Measurements from ENCODE around the gene DNTT. TPM values are rescaled to one million over a fixed set of nuclear protein-coding genes. Genes with fewer than 3 reads are reported as not detected.
A peak's percentile ranks its signal among the peaks of the same experiment; 100 is the strongest.

The DNTT gene
- total RNA-seq, 1 donor from 2014 or later: not detected

DNA sequence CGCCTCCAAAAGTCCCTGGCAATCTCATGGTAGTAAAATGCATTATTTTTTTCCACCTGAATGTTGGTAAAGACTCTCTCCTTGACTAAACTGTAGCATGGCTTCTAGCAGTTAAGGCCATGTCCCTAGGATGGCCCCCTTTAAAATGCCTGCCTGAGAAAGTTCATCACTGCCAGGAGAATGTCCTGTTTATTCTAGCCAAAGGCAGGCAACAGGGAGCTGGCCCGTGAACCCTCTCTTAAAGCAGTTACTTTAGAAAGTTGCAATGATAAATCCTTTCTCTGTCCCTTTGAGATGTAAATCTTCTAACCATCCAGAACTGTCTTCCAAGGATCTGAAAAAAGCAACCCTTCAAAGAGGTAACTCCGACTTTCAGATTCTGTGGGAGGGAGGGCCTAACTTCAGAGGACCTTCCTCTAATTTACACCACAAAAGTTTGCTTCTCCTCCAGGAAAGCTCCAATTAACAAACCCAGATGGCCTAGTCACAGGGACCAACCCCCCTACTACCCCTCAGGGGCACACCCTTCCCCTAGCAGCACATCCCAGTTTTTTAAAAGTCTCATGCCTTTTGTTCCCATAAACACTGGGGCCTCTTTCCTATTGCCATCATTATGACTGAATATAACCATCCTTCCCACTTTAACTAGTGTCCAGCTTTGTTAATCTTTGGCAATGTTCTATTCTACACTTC is 5.5 kb downstream of the DNTT start:
- no peak for DNase-seq (ENCODE audit: low spot score)

DNA sequence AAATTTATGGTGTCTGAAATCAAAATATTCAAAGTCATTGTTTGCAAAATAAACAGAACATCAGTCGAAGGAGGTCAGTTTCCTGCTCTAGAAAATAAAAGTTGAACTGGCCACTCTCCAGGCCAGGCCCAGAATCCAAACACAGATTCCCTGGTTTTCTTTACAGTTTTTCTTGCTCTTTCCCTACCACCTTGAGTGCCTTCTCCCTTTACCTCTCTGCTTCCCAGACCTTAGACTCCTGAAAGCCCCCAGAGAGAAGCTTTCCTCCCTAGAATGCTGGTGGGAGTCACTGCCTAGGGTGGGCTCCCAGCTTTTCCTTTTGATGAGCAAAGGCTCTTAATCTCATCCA is 6.1 kb downstream of the DNTT start:
- no peak for DNase-seq (ENCODE audit: low spot score)

DNA sequence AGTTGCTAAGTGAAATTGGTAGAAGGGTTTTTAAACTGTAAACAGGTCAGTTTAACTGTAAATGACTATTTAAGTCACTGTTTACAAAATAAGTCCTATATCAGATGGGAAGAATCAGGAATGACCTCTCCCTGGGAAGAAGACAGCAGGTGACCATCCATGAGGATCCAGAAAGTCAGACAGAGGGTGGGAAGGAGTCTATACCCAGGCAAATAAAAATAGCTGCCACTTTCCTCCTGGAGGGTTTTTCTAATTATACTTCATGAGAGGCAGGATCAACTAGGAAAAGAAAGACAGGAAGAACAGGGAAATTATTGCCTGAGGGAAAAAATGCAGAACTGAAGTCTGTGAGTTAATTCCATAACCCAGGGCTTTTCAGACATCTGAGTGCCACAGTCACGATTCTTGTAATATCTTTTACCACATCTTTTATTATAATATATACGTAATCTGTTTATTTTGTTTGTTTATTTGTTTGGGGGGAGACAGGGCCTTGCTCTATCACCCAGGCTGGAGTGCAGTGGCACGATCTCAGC is 7.0 kb downstream of the DNTT start:
- no peak for DNase-seq (ENCODE audit: low spot score)

DNA sequence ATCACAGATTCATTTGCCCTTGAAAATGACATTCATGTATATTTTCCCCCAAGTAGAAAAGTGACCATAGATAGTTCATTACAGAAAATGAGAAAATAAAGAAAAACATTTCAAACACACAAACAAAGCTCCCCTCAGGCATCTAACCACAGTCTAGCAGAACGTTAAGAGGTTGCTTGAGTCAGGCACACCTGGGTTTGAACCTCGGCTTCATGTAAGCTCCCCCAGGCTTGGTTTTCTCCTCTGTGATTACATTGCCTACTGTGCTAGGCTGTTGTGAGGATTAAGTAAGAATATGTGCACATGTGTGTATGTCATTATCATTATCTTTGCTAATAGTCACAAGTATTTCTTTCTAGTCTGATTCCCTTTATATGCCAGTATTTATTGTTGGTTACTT is 9.1 kb downstream of the DNTT start:
- no peak for DNase-seq (ENCODE audit: low spot score)

DNA sequence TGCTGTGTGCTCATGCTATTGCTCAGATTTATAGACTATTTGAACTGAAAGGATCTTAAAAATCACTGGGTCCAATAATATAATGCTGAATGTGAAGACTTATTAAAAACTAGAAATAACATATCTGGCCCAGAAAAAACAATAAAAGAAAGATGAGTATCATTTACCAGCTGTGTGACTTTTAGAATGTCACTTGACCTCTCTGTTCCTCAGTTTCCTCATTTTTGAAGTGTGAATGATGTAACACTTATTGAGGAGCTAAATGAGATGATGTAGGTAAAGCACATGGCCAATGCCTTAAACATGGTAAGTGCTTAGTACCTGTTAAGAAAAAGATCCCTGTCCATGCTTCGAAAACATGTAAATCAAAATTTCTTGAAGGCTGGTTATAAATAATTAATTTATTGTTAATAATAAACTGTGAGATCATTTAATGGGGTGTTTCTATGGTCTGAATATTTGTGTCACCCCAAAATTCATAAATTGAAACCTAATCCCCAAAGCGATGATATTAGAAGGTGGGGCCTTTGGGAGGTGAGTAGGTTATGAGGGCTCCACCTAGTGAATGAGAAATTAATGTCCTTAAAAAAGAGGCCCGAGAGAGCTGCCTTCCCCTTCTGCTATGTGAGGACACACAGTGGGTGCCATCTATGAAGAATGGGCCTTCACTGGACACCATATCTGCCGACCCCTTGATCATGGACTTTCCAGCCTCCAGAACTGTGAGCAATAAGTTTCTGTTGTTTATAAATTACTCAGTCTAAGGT is 13.0 kb downstream of the DNTT start:
- no peak for DNase-seq (ENCODE audit: low spot score)

DNA sequence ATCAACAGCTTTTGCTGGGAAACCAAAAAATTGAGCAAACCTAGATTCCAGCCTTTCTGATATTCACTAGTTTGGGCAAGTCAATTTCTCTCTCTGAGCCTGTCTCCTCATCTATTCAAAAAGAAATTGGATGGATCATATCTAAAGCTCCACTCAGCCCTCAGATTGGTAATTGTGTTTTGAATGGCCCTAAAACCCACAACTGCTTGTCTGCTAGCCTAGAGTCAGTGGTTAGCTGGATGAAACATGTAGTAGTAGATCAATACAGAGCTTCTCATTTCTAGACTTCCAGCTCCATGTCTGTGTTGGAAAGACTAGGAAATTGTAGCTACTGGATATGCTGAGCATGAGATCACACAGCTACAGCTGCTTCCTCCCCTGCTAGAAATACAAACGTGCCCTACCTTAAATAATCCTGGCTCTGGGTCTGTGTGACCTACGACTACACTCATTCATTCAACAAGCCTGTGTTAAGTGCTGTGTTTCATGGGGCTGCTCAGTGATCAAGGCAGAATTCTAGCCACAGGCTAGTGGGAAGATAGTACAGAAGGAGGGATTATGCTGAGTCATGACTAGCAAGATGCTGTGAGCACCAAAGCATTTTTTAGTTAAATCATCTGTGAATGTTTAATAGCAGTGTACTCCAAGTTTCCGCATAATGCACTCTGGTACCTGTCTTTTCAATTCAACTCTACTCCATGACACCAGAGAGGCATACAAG is 15.7 kb downstream of the DNTT start:
- no peak for DNase-seq (ENCODE audit: low spot score)

DNA sequence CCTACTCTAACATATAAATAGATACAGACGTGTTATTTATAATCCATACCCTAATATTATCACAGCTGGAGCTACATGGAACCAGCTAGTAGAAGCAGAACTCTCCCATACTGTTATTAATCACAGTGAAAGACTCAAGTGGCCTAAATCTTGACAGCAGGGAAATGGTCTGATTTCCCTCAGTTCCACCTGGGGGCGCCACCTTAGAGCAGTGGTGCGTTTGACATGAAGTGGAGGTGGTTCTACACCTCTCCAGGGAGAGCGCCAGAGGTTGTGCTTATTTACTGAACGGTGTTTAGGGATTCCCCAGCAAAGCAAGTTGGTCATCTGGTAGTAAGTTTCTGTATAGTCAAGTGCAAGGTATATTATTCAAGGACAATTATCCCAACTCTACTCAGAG is 17.6 kb downstream of the DNTT start:
- DNase-seq (ENCODE audit: low spot score): no peak

DNA sequence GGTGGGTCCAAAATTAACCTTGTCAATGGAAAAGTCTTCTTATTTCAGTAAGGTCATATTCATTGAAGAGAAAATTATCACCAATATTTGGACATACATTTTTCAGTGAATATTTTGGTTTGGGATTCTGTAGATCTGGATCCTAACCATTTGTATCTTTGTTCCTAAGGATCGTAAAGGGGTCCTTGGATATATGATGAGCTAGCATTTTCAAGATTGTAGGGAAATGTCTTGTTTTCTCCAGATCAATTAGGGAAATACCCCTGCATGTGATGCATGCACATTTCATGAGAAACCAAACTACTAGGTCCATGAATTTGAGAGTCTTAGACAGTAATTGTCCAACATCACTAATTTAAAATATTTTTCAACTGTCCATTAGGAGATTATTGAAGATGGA is 18.0 kb downstream of the DNTT start:
- DNase-seq (ENCODE audit: low spot score): no peak

DNA sequence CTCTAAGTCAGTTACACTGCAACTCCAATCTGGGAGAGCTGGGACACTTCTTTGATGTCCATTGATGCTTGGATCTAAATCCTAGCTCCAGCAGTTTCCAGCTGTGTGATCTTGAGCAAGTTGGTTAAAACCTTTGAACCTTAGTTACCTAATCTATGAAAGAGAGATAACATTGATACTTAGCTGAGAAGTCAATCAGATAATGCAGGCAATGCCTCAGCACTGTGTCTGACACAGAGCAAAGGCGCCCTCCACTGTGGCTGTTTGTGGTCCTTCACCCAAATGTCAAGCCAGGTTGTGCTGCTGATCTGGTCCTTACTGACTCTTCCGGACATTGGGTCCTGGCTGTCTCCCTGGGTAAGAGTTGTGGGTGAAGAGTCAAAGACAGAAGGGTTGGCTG is 20.2 kb downstream of the DNTT start:
- DNase-seq (ENCODE audit: low spot score): no peak

DNA sequence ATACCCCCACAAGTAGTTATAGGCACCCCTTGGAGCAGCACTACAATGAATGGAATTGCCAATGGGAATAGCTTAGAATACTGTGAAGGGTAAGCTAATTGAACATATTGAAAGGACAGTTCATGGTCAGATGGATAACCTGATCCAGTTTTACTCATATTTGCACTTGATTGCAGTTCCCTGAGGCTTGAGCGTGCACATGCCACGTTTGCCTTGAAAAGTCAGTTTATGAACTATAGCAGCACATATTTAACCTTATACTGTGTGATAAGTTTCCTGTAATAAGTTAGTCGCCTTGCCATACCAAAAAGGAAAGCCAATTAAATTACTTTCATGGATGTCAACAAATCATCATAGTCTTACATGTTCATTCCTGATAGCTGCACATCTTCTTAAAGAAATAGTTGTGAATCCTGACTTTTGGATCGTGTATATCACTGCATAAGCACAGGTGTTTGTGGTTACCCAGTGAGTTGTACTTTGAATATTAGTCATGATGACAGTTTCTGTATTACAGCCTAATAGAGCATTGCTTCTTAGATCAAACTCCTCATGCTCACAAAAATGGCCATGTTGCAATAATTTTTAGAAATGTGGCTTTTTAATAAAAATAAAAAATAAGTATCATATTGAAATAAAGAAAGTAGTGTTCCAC is 21.6 kb downstream of the DNTT start:
- DNase-seq (ENCODE audit: low spot score): no peak

DNA sequence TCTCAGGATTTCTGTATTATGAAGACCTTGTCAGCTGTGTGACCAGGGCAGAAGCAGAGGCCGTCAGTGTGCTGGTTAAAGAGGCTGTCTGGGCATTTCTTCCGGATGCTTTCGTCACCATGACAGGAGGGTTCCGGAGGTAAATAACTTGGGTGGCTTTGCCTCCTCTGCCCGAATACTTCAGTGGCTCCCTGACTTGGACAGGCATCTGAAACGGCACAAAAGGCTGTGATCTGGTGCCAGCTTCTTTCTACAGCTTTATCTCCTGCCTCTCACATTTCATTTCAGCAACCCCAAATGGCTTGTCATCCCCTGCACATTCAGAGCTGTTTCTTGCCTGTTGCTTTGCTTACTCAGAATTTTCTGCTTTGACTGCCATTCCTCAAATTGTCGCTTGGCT is 23.2 kb downstream of the DNTT start:
- no peak for DNase-seq (ENCODE audit: low spot score)

DNA sequence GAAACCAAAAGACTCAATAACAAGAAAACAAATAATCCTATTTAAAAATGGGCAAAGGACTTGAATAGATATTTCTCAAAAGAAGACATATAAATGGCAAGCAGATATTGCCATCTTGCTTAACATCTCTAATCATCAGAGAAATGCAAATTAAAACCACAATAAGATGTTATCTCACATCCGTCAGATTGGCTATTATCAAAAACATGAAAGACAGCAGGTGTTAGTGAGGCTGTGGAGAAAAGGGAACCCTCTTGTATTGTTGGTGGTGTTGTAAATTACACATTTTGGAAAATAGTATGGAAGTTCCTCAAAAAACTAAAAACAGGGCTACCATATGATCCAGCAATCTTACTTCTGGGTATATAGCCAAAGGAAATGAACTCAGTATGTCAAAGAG is 28.9 kb downstream of the DNTT start:
- DNase-seq (ENCODE audit: low spot score): no peak

DNA sequence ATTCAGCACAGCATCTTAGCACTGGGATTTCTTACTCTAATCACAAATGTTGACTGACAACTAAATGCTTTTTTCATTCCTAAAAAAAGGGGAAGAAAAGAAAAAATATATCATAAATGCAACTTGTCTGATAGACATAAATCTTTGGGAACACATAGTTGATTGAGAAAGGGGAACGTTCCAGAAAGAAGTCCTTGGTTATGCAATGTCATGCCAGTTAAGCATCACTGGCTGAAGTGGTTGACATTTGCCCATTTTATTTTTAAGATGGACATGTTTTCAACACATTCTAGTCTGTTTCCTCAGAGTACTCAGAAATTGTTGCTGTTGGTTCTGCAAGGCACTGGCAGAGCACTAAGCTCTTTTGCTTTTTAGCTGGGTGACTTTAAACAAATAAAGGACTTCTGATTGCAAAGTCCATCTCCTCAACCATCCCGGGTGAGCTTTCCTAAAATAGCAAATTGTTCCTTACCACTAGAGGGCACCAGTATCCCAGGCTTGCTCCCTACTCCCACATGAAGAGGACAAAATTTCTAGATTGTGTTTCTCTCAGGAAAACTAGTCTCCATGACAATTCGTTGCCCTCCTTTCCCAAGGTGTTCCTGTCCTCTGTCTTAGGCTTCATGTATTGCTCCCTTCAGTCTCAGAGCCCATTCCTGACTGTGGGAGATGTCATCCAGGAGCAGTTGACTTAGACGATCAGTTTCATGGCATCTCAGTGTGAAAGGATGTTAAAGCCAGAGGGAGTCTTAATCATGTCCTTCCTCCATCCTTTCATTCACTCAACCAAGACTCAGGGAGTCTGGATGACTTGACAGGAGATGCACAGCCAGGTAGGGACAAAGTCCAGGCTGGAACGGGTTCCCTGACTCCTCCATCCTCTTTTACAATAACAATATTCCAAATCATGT is 30.6 kb downstream of the DNTT start:
- DNase-seq (ENCODE audit: low spot score): peak; percentile 31

DNA sequence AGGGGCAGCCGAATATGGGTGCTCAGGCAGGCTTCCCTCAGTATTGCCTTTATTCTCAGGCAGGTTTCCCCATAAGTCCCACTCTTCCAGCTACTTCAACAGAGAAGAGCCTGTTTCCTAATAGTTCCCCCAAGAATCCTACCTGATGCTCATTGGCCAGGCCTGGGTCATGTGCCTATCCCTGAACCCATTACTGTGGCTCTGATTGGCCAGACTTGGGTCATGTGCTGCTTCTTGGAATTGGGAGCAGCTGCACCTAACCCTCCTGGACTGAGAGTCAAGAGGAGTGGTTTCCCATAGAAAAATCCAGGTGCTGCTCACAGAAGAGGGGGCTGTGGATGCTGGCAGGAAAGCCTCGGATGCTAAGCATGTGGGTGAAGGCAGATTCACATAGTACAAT is 32.9 kb downstream of the DNTT start:
- no peak for DNase-seq (ENCODE audit: low spot score)

DNA sequence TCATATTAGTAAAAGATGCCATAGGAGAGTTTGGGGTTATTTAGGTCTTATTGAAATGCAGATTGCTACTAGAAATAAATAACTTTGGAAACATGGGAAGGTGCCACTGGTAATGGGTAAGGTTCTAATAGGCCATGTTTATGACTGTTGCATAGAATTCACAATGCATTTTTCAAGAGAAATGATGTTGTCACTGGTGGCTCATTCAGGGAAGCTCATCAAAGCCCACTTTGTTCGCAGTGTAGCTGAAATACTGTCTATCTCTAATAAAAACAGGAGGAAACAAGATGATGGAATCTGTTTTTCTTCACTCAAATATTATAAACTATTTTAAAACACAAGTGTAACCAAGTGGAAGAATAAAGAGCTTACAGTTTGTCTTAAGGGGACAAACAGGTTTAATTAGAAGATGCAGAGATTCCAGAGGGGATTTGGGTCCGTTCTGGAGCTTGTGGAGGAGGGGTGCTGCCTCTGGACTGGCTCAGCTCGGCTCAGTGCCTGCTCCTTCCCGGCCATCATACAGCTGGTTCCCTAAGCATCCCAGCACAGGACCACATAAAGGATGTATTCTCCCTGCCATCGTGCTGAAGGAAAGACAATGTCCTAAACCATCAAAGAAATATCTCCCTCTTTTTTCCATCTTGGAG is 34.2 kb downstream of the DNTT start:
- no peak for DNase-seq (ENCODE audit: low spot score)

DNA sequence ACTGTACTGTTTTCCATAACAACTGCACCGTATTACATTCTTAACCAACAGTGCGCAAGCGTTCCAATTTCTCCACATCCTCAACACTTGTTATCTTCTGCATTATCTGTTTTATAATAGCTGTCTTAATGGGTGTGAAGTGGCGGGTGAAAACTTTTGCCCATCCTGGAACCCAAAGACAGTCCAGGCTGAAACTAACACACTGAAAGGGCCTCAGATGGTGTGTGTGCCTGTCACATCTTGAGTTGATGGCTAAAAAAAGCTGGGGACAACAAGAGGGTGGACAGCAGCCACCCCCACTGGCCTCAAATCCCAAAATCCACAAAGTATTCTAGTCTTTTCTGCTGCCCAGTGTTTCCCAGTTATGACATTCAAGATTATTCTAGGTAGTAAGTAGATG is 35.1 kb downstream of the DNTT start:
- DNase-seq (ENCODE audit: low spot score): no peak

DNA sequence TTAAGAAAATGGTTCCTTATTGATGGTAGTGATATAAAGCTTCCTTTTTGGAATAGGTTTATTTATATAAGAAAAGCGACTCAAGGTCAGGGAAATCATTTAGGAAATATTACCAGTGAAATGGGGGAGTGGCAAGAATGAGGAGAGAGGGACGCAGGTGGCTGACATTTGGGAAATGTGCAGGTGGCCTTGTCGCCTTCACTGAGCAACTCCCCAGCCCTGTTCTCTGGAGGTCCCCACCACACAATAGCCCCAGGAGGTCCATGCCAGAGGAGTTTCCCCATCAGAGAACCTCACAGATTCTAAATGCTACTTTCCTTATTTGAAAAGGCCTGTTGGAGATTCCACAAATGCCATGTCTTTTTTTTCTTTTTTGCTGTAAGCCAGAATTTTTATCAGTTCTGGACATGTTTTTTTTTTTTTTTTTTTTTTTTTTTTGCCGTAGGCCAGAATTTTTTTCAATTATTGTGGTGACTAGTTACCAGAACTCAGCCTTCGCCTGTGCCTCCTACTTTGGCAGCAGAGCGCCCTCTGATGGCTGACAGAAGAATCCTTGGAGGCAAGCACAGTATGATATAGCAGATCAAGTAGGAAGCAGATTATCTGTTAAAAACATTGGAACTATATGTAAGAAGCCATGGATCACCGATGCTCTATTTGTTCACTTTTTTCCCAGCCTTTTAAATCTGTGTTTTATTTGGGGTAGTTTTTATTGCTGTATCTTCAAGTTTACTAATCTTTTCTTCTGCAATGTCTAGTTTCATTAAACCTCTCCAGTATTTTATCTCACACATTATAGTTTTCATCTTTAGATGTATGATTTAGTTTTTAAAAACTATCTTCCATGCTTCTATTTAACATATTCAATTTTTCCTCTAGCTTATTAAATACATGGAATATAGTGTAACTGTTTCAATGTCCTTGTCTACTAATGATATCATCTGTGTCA is 36.0 kb downstream of the DNTT start:
- DNase-seq (ENCODE audit: low spot score): peak; percentile 61

DNA sequence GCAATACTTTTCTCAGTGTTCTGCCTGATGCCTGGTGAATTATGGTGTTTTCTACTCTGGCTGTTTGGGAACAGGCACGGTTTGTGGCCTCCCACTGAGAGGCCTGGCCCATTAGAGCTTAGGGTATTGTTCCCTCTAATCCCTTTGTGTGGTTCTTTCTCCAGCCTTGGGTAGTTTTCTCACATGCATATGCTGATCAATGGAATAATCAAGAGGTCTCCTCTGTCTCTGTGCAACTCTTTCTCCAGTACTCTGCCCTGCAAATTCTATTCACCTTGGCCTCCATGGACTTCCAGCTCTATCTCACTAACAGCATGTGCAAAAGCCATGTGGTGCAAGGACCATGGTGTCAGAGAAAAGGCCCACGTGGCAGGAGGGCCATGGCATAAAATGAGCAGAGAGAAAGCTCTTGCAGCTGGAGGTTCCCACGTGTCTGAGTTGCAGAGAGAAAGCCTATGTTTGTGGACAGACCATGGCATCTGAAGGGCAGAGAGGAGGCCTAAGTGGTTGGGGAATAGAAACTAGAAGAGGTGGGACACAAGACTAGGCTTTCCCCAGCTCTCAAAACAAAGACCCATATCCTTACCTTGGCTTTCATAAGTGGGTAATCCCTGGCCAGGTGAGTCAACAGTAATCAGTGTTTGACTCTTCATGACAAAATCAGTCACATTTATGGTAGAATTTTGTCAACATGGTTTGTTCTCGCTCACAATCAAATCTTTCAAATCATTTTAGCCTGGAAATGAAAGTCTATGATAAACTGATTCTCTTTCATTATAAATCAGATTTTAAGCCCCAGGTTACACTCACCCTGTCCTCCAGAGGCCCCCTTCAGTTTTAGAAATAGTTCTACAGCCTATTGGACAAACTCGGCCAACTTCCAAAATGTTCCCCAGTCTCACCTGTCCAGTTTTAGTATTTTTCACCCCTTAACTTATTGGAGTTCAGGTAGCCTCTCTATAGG is 37.3 kb downstream of the DNTT start:
- no peak for DNase-seq (ENCODE audit: low spot score)

Measured in mucosa of gallbladder (tissue), 1 donor.